ENCODE data around the gene AMER3. TPM values are rescaled to one million over a fixed set of nuclear protein-coding genes. Genes with fewer than 3 reads are reported as not detected.

AMER3 gene
- total and polyA plus RNA-seq, 10 of the 15 experiments (the other 5 are each of a cell fraction or from before 2014, with no cell fraction given) = not detected

DNA sequence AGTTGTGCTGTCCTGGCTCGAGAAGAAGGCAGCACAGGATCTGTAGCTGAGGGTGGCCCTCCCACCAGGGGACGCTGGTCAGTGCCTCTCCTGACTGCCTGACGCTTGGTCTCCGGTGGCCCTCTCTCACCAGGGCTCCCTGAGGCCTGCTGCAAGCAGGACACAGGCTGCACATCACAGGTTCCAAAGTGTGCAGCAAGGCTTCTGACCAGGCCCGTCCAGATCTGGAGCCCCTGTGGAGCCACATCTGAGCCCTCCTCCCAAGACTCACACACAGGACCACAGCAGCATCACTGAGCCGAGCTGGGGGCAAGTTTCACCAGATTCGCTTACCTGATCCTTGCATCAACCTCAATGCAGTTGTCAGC is 12.1 kb downstream of the AMER3 start:
- SMC1A ChIA-PET (ENCODE audit: uncharacterized antibody, unreplicated experiment) = no interaction called here
- DNase-seq (ENCODE audit: low read depth, low spot score) (no peak), ATAC-seq (no peak), FAIRE-seq (no peak)
- no peaks in the 10 kb centered on the region for H3K36me3 ChIP-seq (ENCODE audit: control insufficient read depth in 2 of 2, insufficient read depth in 2 of 2, low read length in 1 of 2)
- H3K27me3 ChIP-seq (replicated peaks in 1 of 2; ENCODE audit: control insufficient read depth in 2 of 2, insufficient read depth in 2 of 2, low read length in 1 of 2) = peaks cover 0 to 1% of the 10 kb centered on the region in 2 experiments; a peak in 1 of 4 replicates
- no peak overlapping the region for H2AFZ ChIP-seq (ENCODE audit: control insufficient read depth, low read depth, low read length)
- intact Hi-C loops (cut with micrococcal nuclease; ENCODE audit: unreplicated experiment) (no loop called here), in situ Hi-C loops (cut with MboI) (no loop called here)
- no peak overlapping the region for H3K27ac ChIP-seq (ENCODE audit: control insufficient read depth, insufficient read depth)
- POLR2A ChIA-PET = no interaction called here
- H3K4me1 ChIP-seq (ENCODE audit: control insufficient read depth, insufficient read depth, low read length) = no peaks in the 10 kb centered on the region
- H3K79me2 ChIP-seq (ENCODE audit: control insufficient read depth, insufficient read depth, low read length) = no peaks in the 10 kb centered on the region
- TF ChIP-seq CTCF (IDR thresholded peaks at IDR 0.05 in 2 of 3, conservative IDR thresholded peaks at IDR 0.05 in 1 of 3; ENCODE audit: control insufficient read depth in 2 of 3, extremely low read depth in 1 of 3, insufficient read depth in 1 of 3, low read depth in 3 of 3, low read length in 3 of 3) (0 out of 6 replicates have a peak, but pooled peaks of 1 of the 3 experiments have one; percentile 5), IRF4 (IDR thresholded peaks at IDR 0.05; ENCODE audit: low read depth, low read length) (no peak)
- RAD21 ChIA-PET (ENCODE audit: unreplicated experiment) = no interaction called here
- H3K9me3 ChIP-seq (replicated peaks; ENCODE audit: control insufficient read depth, insufficient read depth, low read length) = no peaks in the 10 kb centered on the region
- CTCF ChIA-PET = no interaction called here
- WGBS (ENCODE audit: insufficient coverage, insufficient replicate concordance, low lambda C conversion rate, missing lambda C conversion rate) = 9% methylated on average over 7 of the region's 7 CpGs
- no peaks in the 10 kb centered on the region for H4K20me1 ChIP-seq (ENCODE audit: control insufficient read depth, insufficient read depth)
- no peak overlapping the region for H3K4me3 ChIP-seq
- H3K9ac ChIP-seq (ENCODE audit: control insufficient read depth, insufficient read depth, low read length) = no peak overlapping the region
- BruUV-seq (replicated peaks) = no TSS peak
- no peak overlapping the region for H3K4me2 ChIP-seq (ENCODE audit: control insufficient read depth, insufficient read depth)

DNA sequence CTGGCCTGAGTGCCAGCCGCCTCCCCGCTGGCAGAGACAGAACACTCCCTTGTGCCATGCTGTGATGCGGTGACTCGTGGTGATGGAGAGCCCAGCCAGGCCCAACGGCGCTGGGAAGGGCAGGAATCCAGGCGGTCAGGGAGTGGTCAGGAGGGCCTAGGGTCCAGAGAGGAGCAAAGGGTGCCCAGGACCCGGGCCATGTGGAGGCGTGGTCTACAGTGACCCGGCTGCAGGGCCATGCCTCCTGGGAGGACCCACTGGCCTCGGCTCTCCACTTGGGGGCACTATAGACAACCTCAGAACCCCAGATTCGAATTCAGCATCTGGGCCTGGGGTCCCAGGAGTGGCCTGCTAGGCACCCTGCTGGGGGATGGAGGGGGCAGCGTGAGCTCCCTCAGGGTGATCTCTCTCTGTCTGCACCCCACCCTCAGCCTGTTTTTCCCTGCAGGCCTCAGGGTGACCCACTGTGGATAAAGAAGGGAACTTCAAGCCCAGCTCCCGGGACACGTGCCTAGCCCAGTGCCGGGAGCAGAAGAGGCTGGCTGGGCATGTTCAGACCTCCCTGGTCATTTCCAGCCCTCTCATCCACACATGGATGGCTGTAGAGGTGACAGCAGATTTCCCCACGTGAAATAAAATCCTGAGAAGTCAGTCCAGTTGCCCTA is 13.0 kb downstream of the AMER3 start:
- DNase-seq (ENCODE audit: low read depth, low spot score) (no peak), ATAC-seq (peak; percentile 67), FAIRE-seq (no peak)
- RAD21 ChIA-PET (ENCODE audit: unreplicated experiment) = no interaction called here
- in situ Hi-C loops (cut with MboI) = no loop called here
- Histone ChIP-seq H3K27ac (ENCODE audit: control insufficient read depth, insufficient read depth) (no peak overlapping the region), H3K9me3 (replicated peaks; ENCODE audit: control insufficient read depth, insufficient read depth, low read length) (no peaks in the 10 kb centered on the region), H3K36me3 (ENCODE audit: control insufficient read depth in 2 of 2, insufficient read depth in 2 of 2, low read length in 1 of 2) (no peaks in the 10 kb centered on the region), H3K4me3 (no peak overlapping the region), H3K79me2 (ENCODE audit: control insufficient read depth, insufficient read depth, low read length) (no peaks in the 10 kb centered on the region), H2AFZ (ENCODE audit: control insufficient read depth, low read depth, low read length) (no peak overlapping the region), H3K4me1 (ENCODE audit: control insufficient read depth, insufficient read depth, low read length) (no peaks in the 10 kb centered on the region), H3K9ac (ENCODE audit: control insufficient read depth, insufficient read depth, low read length) (no peak overlapping the region), H3K27me3 (replicated peaks in 1 of 2; ENCODE audit: control insufficient read depth in 2 of 2, insufficient read depth in 2 of 2, low read length in 1 of 2) (peaks cover 0 to 1% of the 10 kb centered on the region in 2 experiments; a peak in 1 of 4 replicates), H4K20me1 (ENCODE audit: control insufficient read depth, insufficient read depth) (no peaks in the 10 kb centered on the region), H3K4me2 (ENCODE audit: control insufficient read depth, insufficient read depth) (no peak overlapping the region)
- CTCF ChIA-PET = no interaction called here
- WGBS (ENCODE audit: insufficient coverage, insufficient replicate concordance, low lambda C conversion rate, missing lambda C conversion rate) = 58% methylated on average over 14 of the region's 17 CpGs
- POLR2A ChIA-PET = no interaction called here
- BruUV-seq (replicated peaks) = no TSS peak
- intact Hi-C loops (cut with micrococcal nuclease; ENCODE audit: unreplicated experiment) = no loop called here
- SMC1A ChIA-PET (ENCODE audit: uncharacterized antibody, unreplicated experiment) = no interaction called here
- TF ChIP-seq ATF7 (IDR thresholded peaks at IDR 0.05; ENCODE audit: low read depth) (no peak), CTCF (IDR thresholded peaks at IDR 0.05 in 2 of 3, conservative IDR thresholded peaks at IDR 0.05 in 1 of 3; ENCODE audit: control insufficient read depth in 2 of 3, extremely low read depth in 1 of 3, insufficient read depth in 1 of 3, low read depth in 3 of 3, low read length in 3 of 3) (peak; percentile 16 to 28 (median 17); a peak in 3 of 6 replicates)
